ENCODE measurements around the gene TIA1. TPM values are rescaled to one million over a fixed set of nuclear protein-coding genes. Genes with fewer than 3 reads are reported as not detected.

The TIA1 gene
- total and polyA plus RNA-seq, 7 experiments from 2014 or later = 39.3 to 244 (median 95.3) TPM

- Histone ChIP-seq H3K4me1 (ENCODE audit: control insufficient read depth in 2 of 2, insufficient read depth in 2 of 2, low read length in 2 of 2) (peaks cover 2 to 13% of the 10 kb centered on the region in 2 donors), H3K27me3 (ENCODE audit: control insufficient read depth in 2 of 2, insufficient read depth in 2 of 2, low read length in 2 of 2) (no peaks in the 10 kb centered on the region), H3K9me3 (ENCODE audit: control insufficient read depth in 2 of 3, low read length in 3 of 3) (no peaks in the 10 kb centered on the region), H3K36me3 (ENCODE audit: control insufficient read depth in 2 of 3, insufficient read depth in 3 of 3, low read length in 3 of 3) (peaks cover 0 to 5% (median 0%) of the 10 kb centered on the region in 3 experiments), H3K4me3 (ENCODE audit: low read length) (no peak overlapping the region), H3K27ac (ENCODE audit: low read depth, low read length) (no peak overlapping the region)
- no peak for DNase-seq
- intact Hi-C loops (cut with micrococcal nuclease) = no loop called here
- H3K27me3 Mint-ChIP-seq = peaks cover 0 to 4% (median 0%) of the 10 kb centered on the region in 5 donors
- ATAC-seq = no peak
- POLR2A ChIA-PET = interaction anchor here (2.7 kb wide), 1 partner anchor 43 kb away, joined by 17 read pairs; the partner anchor contains the start of gene SNRPG
- CTCF ChIA-PET = no interaction called here
- peaks cover 0 to 7% (median 0%) of the 10 kb centered on the region in 11 donors for H3K9me3 Mint-ChIP-seq
- H3K36me3 Mint-ChIP-seq = peaks cover 0 to 6% (median 0%) of the 10 kb centered on the region in 5 donors
- H3K27ac Mint-ChIP-seq = peak overlapping the region in 4 of 9 donors; percentile 8 to 98 (median 50)
- peak overlapping the region in 1 of 10 donors; percentile 16 for H3K4me3 Mint-ChIP-seq
- peaks cover 8 to 27% (median 19%) of the 10 kb centered on the region in 7 donors for H3K4me1 Mint-ChIP-seq
These were observed 2.0 kb upstream of the TIA1 start for GRCh38 chr2:70250434-70250833.

- Histone ChIP-seq H3K4me3 (ENCODE audit: low read length) (peak overlapping the region; percentile 87), H3K36me3 (ENCODE audit: control insufficient read depth in 2 of 3, insufficient read depth in 3 of 3, low read length in 3 of 3) (peaks cover 0 to 5% (median 2%) of the 10 kb centered on the region in 3 experiments), H3K27me3 (ENCODE audit: control insufficient read depth in 2 of 2, insufficient read depth in 2 of 2, low read length in 2 of 2) (no peaks in the 10 kb centered on the region), H3K4me1 (ENCODE audit: control insufficient read depth in 2 of 2, insufficient read depth in 2 of 2, low read length in 2 of 2) (peaks cover 16 to 24% of the 10 kb centered on the region in 2 donors), H3K9me3 (ENCODE audit: control insufficient read depth in 2 of 3, low read length in 3 of 3) (no peaks in the 10 kb centered on the region), H3K27ac (ENCODE audit: low read depth, low read length) (peak overlapping the region; percentile 95)
- Mint-ChIP-seq H3K27me3 (peaks cover 0 to 4% (median 0%) of the 10 kb centered on the region in 5 donors), H3K36me3 (peaks cover 0 to 10% (median 0%) of the 10 kb centered on the region in 5 donors), H3K4me1 (peaks cover 26 to 55% (median 46%) of the 10 kb centered on the region in 7 donors), H3K27ac (peak overlapping the region; percentile 91 to 100 (median 97)), H3K4me3 (peak overlapping the region; percentile 83 to 99 (median 95)), H3K9me3 (peaks cover 0 to 7% (median 0%) of the 10 kb centered on the region in 11 donors)
- DNase-seq = peak in 3 of 9 donors; percentile 2 to 26 (median 7)
- ATAC-seq = no peak
- ChIA-PET POLR2A (interaction anchor here (0.6 to 2.7 kb wide), 13 partner anchors 10 to 539 kb away, joined by 3 to 20 read pairs (median 3); partner anchors contain the start of genes C2orf42, PCYOX1 and SNRPG), CTCF (interaction anchor here (0.6 kb wide), 1 partner anchor 36 kb away, joined by 3 read pairs; no protein-coding TSS in a partner anchor)
- intact Hi-C loops (cut with micrococcal nuclease) = loop anchor here (1.0 to 10.0 kb wide), 15 partner anchors 11 to 980 kb away; partner anchors contain the start of genes FAM136A (in 2 of the 2), NFU1 (in 2 of the 2), PCYOX1 (in 2 of the 2) and SNRPG (in 2 of the 2)
These were observed 856 bp downstream of the TIA1 start for GRCh38 chr2:70247364-70248180.

GRCh38 chr2:70243806-70244584 lies 4.4 kb downstream of the TIA1 start:
- Histone ChIP-seq H3K27ac (ENCODE audit: low read depth, low read length) (no peak overlapping the region), H3K4me1 (ENCODE audit: control insufficient read depth in 2 of 2, insufficient read depth in 2 of 2, low read length in 2 of 2) (peaks cover 19 to 24% of the 10 kb centered on the region in 2 donors), H3K9me3 (ENCODE audit: control insufficient read depth in 2 of 3, low read length in 3 of 3) (no peaks in the 10 kb centered on the region), H3K4me3 (ENCODE audit: low read length) (no peak overlapping the region), H3K36me3 (ENCODE audit: control insufficient read depth in 2 of 3, insufficient read depth in 3 of 3, low read length in 3 of 3) (peaks cover 0 to 12% (median 8%) of the 10 kb centered on the region in 3 experiments), H3K27me3 (ENCODE audit: control insufficient read depth in 2 of 2, insufficient read depth in 2 of 2, low read length in 2 of 2) (no peaks in the 10 kb centered on the region)
- ATAC-seq = no peak
- peak overlapping the region; percentile 1 to 72 (median 42) for H3K4me3 Mint-ChIP-seq
- intact Hi-C loops (cut with micrococcal nuclease) = loop anchor here (2.0 to 10.0 kb wide), 2 partner anchors 15 to 499 kb away; partner anchors contain the start of genes ANXA4 (in 1 of the 2) and PCYOX1 (in 1 of the 2)
- peak overlapping the region in 8 of 9 donors; percentile 3 to 81 (median 39) for H3K27ac Mint-ChIP-seq
- H3K36me3 Mint-ChIP-seq = peaks cover 0 to 20% (median 13%) of the 10 kb centered on the region in 5 donors
- ChIA-PET CTCF (no interaction called here), POLR2A (interaction anchor here (1.9 kb wide), 1 partner anchor 14 kb away, joined by 6 read pairs; the partner anchor contains the start of gene PCYOX1)
- H3K4me1 Mint-ChIP-seq = peaks cover 32 to 87% (median 65%) of the 10 kb centered on the region in 7 donors
- peaks cover 0 to 4% (median 0%) of the 10 kb centered on the region in 5 donors for H3K27me3 Mint-ChIP-seq
- peaks cover 0 to 6% (median 0%) of the 10 kb centered on the region in 11 donors for H3K9me3 Mint-ChIP-seq
- DNase-seq = no peak

- H3K9me3 ChIP-seq (ENCODE audit: control insufficient read depth in 2 of 3, low read length in 3 of 3) = no peaks in the 10 kb centered on the region
- no peak overlapping the region for H3K4me3 ChIP-seq (ENCODE audit: low read length)
- Mint-ChIP-seq H3K36me3 (peaks cover 0 to 21% (median 9%) of the 10 kb centered on the region in 5 donors), H3K4me3 (peak overlapping the region in 3 of 10 donors; percentile 12 to 56 (median 42)), H3K9me3 (no peaks in the 10 kb centered on the region), H3K27ac (peak overlapping the region in 3 of 9 donors; percentile 38 to 78 (median 74)), H3K4me1 (peaks cover 32 to 80% (median 63%) of the 10 kb centered on the region in 7 donors), H3K27me3 (no peaks in the 10 kb centered on the region)
- H3K4me1 ChIP-seq (ENCODE audit: control insufficient read depth in 2 of 2, insufficient read depth in 2 of 2, low read length in 2 of 2) = peaks cover 19 to 24% of the 10 kb centered on the region in 2 donors
- ChIA-PET POLR2A (no interaction called here), CTCF (interaction anchor here (0.6 kb wide), 1 partner anchor 82 kb away, joined by 6 read pairs; no protein-coding TSS in a partner anchor)
- DNase-seq (no peak), ATAC-seq (no peak)
- H3K36me3 ChIP-seq (ENCODE audit: control insufficient read depth in 2 of 3, insufficient read depth in 3 of 3, low read length in 3 of 3) = peaks cover 0 to 13% (median 8%) of the 10 kb centered on the region in 3 experiments
- no peak overlapping the region for H3K27ac ChIP-seq (ENCODE audit: low read depth, low read length)
- intact Hi-C loops (cut with micrococcal nuclease) = loop anchor here (2.0 to 10.0 kb wide), 2 partner anchors 16 to 498 kb away; partner anchors contain the start of genes ANXA4 (in 1 of the 2) and PCYOX1 (in 1 of the 2)
- H3K27me3 ChIP-seq (ENCODE audit: control insufficient read depth in 2 of 2, insufficient read depth in 2 of 2, low read length in 2 of 2) = no peaks in the 10 kb centered on the region
These were observed 5.9 kb downstream of the TIA1 start for GRCh38 chr2:70242552-70242951.

- Mint-ChIP-seq H3K4me3 (peak overlapping the region in 2 of 10 donors; percentile 21 to 56), H3K27me3 (no peaks in the 10 kb centered on the region), H3K4me1 (peaks cover 28 to 69% (median 57%) of the 10 kb centered on the region in 7 donors), H3K27ac (peak overlapping the region in 2 of 9 donors; percentile 16 to 65), H3K36me3 (peaks cover 0 to 18% (median 9%) of the 10 kb centered on the region in 5 donors), H3K9me3 (no peaks in the 10 kb centered on the region)
- Histone ChIP-seq H3K36me3 (ENCODE audit: control insufficient read depth in 2 of 3, insufficient read depth in 3 of 3, low read length in 3 of 3) (peaks cover 0 to 17% (median 13%) of the 10 kb centered on the region in 3 experiments), H3K27me3 (ENCODE audit: control insufficient read depth in 2 of 2, insufficient read depth in 2 of 2, low read length in 2 of 2) (no peaks in the 10 kb centered on the region), H3K27ac (ENCODE audit: low read depth, low read length) (no peak overlapping the region), H3K9me3 (ENCODE audit: control insufficient read depth in 2 of 3, low read length in 3 of 3) (no peaks in the 10 kb centered on the region), H3K4me1 (ENCODE audit: control insufficient read depth in 2 of 2, insufficient read depth in 2 of 2, low read length in 2 of 2) (peaks cover 19% of the 10 kb centered on the region in 2 donors), H3K4me3 (ENCODE audit: low read length) (no peak overlapping the region)
- ChIA-PET POLR2A (interaction anchor here (0.7 to 1.8 kb wide), 5 partner anchors 10 to 575 kb away, joined by 3 to 7 read pairs (median 4); partner anchors contain the start of genes PCYOX1 and SNRPG), CTCF (interaction anchor here (0.7 kb wide), 2 partner anchors 11 to 167 kb away, joined by 3 read pairs; no protein-coding TSS in a partner anchor)
- intact Hi-C loops (cut with micrococcal nuclease) = loop anchor here in 1 of 2 donors (10.0 kb wide), 1 partner anchor 497 kb away; the partner anchor contains the start of gene ANXA4
- ATAC-seq = no peak
- no peak for DNase-seq
These were observed 7.1 kb downstream of the TIA1 start for GRCh38 chr2:70241340-70241739.

Data from naive thymus-derived CD4-positive, alpha-beta T cell (primary cell).